NB4 (cell line): Measurements from ENCODE around the gene P2RY2.
"Not testable (repeated sequence)": the region's sequence is repeated elsewhere in the genome, so short reads cannot be mapped to it uniquely, and the experiment has no call there.

Experiments
- MAX ChIP-seq: IDR thresholded peaks from 2 replicates; pipeline ENCODE4 v1.6.1; 2011; ENCODE audit warnings: low read depth, low read length
- TF ChIP-seq, protein P1 (sequence below): IDR thresholded peaks from one replicate; pipeline ENCODE4 v1.5.1; 2012; ENCODE audit warnings: low read depth, low read length

GRCh38 chr11:73274191-73274590, 56.1 kb downstream of the P2RY2 start:
- TF ChIP-seq, protein P1, sequence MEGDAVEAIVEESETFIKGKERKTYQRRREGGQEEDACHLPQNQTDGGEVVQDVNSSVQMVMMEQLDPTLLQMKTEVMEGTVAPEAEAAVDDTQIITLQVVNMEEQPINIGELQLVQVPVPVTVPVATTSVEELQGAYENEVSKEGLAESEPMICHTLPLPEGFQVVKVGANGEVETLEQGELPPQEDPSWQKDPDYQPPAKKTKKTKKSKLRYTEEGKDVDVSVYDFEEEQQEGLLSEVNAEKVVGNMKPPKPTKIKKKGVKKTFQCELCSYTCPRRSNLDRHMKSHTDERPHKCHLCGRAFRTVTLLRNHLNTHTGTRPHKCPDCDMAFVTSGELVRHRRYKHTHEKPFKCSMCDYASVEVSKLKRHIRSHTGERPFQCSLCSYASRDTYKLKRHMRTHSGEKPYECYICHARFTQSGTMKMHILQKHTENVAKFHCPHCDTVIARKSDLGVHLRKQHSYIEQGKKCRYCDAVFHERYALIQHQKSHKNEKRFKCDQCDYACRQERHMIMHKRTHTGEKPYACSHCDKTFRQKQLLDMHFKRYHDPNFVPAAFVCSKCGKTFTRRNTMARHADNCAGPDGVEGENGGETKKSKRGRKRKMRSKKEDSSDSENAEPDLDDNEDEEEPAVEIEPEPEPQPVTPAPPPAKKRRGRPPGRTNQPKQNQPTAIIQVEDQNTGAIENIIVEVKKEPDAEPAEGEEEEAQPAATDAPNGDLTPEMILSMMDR: not testable (repeated sequence)
- TF ChIP-seq MAX: not testable (repeated sequence)
